Measurements from ENCODE around the gene TMEM179.

- TF ChIP-seq CTCF (IDR thresholded peaks at IDR 0.05; ENCODE audit: poor library complexity, severe bottlenecking) (no peak), EP300 (conservative IDR thresholded peaks at IDR 0.05; ENCODE audit: poor library complexity, severe bottlenecking) (no peak), EZH2 (IDR thresholded peaks at IDR 0.05; ENCODE audit: borderline replicate concordance, insufficient read depth, low read length, poor library complexity, severe bottlenecking) (no peak), MXI1 (conservative IDR thresholded peaks at IDR 0.05; ENCODE audit: poor library complexity, severe bottlenecking) (no peak)
Observed at GRCh38 chr14:104635717-104636116, 31.1 kb upstream of the TMEM179 start.

Data from neural cell (in vitro differentiated cells).